ENCODE data around the gene EML1. TPM values are rescaled to one million over a fixed set of nuclear protein-coding genes. Genes with fewer than 3 reads are reported as not detected.
"Not testable (repeated sequence)": the region's sequence is repeated elsewhere in the genome, so short reads cannot be mapped to it uniquely, and the experiment has no call there.

The EML1 gene
- total and polyA plus RNA-seq, 10 donors: 1.8 to 15.5 (median 6.0) TPM

DNA sequence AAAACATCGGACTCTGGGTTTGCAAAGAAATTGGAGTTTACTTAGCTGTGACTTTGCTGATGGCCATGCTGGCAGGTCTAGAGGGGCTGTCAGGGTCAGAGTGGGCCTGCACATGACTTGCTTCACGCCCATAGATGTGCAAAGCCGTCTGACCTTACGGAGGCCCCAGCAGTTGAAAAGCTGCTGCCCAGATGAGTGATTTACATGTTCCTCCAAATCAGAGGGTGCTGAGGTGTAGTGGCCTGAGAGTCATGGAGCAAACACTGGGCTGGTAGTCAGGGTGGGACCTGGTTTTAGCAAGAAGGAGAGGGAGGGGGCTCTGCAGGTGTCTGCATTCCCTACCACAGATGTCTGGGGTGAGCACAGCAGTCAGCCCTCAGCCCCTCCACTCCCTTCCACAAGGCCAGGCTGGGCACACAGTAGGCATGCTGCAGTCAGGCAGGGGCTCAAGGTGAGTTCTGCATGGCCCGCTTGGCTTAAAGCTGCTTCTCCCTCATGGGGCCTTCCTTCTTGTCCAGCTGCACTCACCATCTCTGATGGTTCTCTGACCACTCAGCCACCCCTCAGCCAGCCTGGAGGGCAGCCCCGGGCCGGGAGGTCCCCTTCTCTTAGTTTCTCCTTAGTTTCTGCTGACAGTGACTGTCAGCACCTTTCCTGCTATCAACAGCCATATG, 34.2 kb upstream of the EML1 start:
- no peak for DNase-seq
- Histone ChIP-seq H3K4me1 (peaks cover 0 to 42% (median 22%) of the 10 kb centered on the region in 6 donors), H3K4me3 (no peak overlapping the region), H3K9me3 (no peaks in the 10 kb centered on the region), H3K36me3 (no peaks in the 10 kb centered on the region), H3K27ac (peak overlapping the region in 4 of 8 donors; percentile 14 to 50 (median 33)), H3K27me3 (replicated peaks in 1 of 7) (peaks cover 0 to 23% (median 0%) of the 10 kb centered on the region in 7 donors)
- TF ChIP-seq POLR2AphosphoS5 (IDR thresholded peaks at IDR 0.05) (no peak), POLR2A (IDR thresholded peaks at IDR 0.05) (no peak)
- TF ChIP-seq, protein P1, sequence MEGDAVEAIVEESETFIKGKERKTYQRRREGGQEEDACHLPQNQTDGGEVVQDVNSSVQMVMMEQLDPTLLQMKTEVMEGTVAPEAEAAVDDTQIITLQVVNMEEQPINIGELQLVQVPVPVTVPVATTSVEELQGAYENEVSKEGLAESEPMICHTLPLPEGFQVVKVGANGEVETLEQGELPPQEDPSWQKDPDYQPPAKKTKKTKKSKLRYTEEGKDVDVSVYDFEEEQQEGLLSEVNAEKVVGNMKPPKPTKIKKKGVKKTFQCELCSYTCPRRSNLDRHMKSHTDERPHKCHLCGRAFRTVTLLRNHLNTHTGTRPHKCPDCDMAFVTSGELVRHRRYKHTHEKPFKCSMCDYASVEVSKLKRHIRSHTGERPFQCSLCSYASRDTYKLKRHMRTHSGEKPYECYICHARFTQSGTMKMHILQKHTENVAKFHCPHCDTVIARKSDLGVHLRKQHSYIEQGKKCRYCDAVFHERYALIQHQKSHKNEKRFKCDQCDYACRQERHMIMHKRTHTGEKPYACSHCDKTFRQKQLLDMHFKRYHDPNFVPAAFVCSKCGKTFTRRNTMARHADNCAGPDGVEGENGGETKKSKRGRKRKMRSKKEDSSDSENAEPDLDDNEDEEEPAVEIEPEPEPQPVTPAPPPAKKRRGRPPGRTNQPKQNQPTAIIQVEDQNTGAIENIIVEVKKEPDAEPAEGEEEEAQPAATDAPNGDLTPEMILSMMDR (IDR thresholded peaks at IDR 0.05 in 8 of 11, conservative IDR thresholded peaks at IDR 0.05 in 3 of 11): no peak
- intact Hi-C loops (cut with DNase I; ENCODE audit: low total_unique reads): no loop called here
- 73 to 82% (median 74%) methylated on average over 6 to 7 of the region's 7 CpGs for WGBS, 5 donors

DNA sequence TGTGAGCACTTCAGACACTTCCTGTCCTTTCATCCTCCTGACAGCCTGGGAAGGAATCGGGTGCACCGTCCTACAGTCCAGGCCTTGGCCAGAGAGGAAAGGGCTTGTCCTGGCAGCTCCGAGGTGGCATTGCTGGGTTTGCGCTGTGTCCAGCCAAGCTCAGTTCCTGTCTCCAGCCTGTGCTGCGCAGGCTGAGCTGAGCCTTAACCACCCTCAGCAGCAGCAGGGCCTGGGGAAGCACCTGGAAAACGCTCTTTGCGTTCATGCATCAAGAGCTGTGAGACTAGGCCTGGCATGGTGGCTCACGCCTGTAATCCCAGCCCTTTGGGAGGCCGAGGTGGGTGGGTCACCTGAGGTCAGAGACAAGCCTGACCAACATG, 33.7 kb upstream of the EML1 start:
- 52 to 72% (median 62%) methylated on average over 7 to 9 of the region's 9 CpGs for WGBS, 5 donors
- no peaks in the 10 kb centered on the region for H3K36me3 ChIP-seq
- TF ChIP-seq POLR2AphosphoS5 (IDR thresholded peaks at IDR 0.05): peak; percentile 61 to 76 (median 63)
- no peak for TF ChIP-seq POLR2A (IDR thresholded peaks at IDR 0.05)
- TF ChIP-seq, protein P1 (IDR thresholded peaks at IDR 0.05 in 8 of 11, conservative IDR thresholded peaks at IDR 0.05 in 3 of 11): no peak
- DNase-seq: no peak
- H3K27me3 ChIP-seq (replicated peaks in 1 of 7): peaks cover 0 to 18% (median 0%) of the 10 kb centered on the region in 7 donors
- H3K9me3 ChIP-seq: no peaks in the 10 kb centered on the region
- H3K4me3 ChIP-seq: no peak overlapping the region
- H3K4me1 ChIP-seq: peaks cover 0 to 42% (median 22%) of the 10 kb centered on the region in 6 donors
- H3K27ac ChIP-seq: peak overlapping the region in 4 of 8 donors; percentile 14 to 50 (median 33)
- intact Hi-C loops (cut with DNase I; ENCODE audit: low total_unique reads): no loop called here

DNA sequence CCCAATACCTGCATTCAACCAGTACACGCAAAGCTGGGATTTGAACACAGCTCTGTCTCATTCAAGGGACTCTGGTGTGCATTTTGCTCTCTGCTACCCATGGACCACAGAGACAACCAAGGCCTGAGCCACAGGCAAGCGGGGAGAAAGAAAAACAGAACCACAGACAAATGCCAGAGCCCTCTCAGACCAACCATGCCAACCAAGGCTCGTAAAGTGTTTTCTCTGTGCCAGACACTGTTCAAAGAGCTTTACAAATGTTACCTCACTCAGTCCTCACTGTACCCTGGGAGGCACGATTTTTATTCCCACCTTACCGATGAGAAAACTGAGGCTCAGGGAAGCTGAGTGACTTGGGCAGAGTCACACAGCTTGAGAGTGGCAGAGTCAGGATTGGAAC, 32.4 kb upstream of the EML1 start:
- H3K27ac ChIP-seq: no peak overlapping the region
- DNase-seq: no peak
- peaks cover 0 to 5% (median 0%) of the 10 kb centered on the region in 7 donors for H3K27me3 ChIP-seq (replicated peaks in 1 of 7)
- 87 to 94% (median 89%) methylated on average over 5 of the region's 5 CpGs for WGBS, 5 donors
- H3K4me1 ChIP-seq: peaks cover 0 to 34% (median 13%) of the 10 kb centered on the region in 6 donors
- H3K9me3 ChIP-seq: no peaks in the 10 kb centered on the region
- no peak overlapping the region for H3K4me3 ChIP-seq
- TF ChIP-seq, protein P1 (IDR thresholded peaks at IDR 0.05 in 8 of 11, conservative IDR thresholded peaks at IDR 0.05 in 3 of 11): no peak
- TF ChIP-seq POLR2AphosphoS5 (IDR thresholded peaks at IDR 0.05): no peak
- no peak for TF ChIP-seq POLR2A (IDR thresholded peaks at IDR 0.05)
- no peaks in the 10 kb centered on the region for H3K36me3 ChIP-seq
- intact Hi-C loops (cut with DNase I; ENCODE audit: low total_unique reads): no loop called here

DNA sequence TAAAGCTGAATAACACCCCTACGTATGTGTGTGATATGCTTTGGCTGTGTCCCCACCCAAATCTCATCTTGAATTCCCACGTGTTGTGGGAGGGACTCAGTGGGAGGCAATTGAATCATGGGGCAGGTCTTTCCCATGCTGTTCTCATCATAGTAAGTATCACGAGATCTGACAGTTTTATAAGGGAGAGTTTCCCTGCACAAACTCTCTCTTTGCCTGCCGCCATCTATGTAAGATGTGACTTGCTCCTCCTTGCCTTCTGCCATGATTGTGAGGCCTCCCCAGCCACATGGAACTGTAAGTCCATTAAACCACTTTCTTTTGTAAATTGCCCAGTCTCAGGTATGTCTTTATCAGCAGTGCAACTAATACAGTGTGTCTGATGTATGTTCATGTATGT, 30.3 kb upstream of the EML1 start:
- DNase-seq; H3K36me3 ChIP-seq; H3K9me3 ChIP-seq; H3K4me3 ChIP-seq; intact Hi-C loops (cut with DNase I; ENCODE audit: low total_unique reads); H3K27ac ChIP-seq; H3K27me3 ChIP-seq (replicated peaks in 1 of 7): not testable (repeated sequence)
- H3K4me1 ChIP-seq: peaks cover 0 to 26% (median 5%) of the 10 kb centered on the region in 6 donors
- WGBS, 5 donors: 80 to 89% (median 81%) methylated on average over 4 of the region's 4 CpGs

Measured in spleen (tissue), 11 donors.